ENCODE measurements around the gene C2CD2.

DNA sequence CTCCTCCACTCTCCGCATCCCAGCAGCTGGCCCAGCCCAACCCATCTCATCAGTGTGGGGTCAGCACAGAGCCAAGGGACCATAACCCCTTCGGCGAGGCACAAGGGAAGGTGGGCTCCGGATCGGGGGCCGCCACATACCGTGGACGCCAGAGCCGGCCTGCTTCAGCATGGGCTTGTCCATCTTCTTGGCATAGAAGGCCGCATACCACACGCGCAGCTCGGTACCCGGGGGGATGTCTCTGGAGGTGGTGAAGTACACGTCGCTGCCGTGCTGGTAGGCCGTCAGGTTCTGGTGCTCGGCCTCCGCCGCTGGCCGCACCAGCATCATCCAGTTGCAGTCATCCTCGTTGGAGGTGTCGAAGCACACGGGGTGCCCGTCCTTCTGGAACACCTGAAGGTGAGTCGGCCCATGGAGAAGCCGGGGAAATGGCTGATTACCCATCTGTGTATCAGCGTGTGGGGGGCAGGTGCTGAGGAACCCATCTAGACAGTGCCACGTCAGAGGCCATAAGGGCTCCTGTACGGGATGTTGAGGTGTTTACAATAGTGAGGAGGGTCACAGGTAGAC is 99.3 kb downstream of the C2CD2 start:
- TF ChIP-seq, protein P1, sequence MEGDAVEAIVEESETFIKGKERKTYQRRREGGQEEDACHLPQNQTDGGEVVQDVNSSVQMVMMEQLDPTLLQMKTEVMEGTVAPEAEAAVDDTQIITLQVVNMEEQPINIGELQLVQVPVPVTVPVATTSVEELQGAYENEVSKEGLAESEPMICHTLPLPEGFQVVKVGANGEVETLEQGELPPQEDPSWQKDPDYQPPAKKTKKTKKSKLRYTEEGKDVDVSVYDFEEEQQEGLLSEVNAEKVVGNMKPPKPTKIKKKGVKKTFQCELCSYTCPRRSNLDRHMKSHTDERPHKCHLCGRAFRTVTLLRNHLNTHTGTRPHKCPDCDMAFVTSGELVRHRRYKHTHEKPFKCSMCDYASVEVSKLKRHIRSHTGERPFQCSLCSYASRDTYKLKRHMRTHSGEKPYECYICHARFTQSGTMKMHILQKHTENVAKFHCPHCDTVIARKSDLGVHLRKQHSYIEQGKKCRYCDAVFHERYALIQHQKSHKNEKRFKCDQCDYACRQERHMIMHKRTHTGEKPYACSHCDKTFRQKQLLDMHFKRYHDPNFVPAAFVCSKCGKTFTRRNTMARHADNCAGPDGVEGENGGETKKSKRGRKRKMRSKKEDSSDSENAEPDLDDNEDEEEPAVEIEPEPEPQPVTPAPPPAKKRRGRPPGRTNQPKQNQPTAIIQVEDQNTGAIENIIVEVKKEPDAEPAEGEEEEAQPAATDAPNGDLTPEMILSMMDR (IDR thresholded peaks at IDR 0.05), result no peak
- TF ChIP-seq EZH2 (IDR thresholded peaks at IDR 0.05; ENCODE audit: borderline replicate concordance, insufficient read depth, low read depth, low read length, poor library complexity, severe bottlenecking), result no peak
